ENCODE results near the gene PCDHB9.

DNA sequence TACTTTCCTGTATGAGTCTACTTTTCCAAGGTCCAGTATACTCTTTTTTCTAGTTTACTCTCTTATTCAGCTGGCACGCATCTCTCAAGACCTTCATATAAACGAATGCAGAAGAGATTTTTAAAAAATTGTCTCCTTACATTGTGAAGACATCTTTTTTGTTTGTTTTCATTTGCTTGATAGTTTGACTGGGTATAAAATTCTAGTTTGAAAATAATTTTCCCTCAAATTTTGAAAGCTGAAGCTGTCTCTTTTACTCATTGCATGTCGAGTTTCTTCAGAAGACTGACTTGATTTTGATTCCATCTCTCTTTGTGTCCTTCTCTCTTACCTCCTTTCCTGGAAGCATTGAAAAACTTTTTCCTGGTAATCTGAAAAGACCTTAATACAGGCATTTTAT, 9.4 kb downstream of the PCDHB9 start:
- TF ChIP-seq CTCF (IDR thresholded peaks at IDR 0.05) (no peak), POLR2A (IDR thresholded peaks at IDR 0.05) (no peak), POLR2AphosphoS5 (IDR thresholded peaks at IDR 0.05) (no peak)
